CD4-positive, alpha-beta T cell treated with Interleukin-17A for 1 hour (primary cell): ENCODE data around the gene GALNT9.
"Not testable (repeated sequence)": the region's sequence is repeated elsewhere in the genome, so short reads cannot be mapped to it uniquely, and the experiment has no call there.

Experiments
- DNase-seq: peaks from one replicate; pipeline ENCODE4 v3.0.0-alpha.2; 2020

The GALNT9 gene

DNA sequence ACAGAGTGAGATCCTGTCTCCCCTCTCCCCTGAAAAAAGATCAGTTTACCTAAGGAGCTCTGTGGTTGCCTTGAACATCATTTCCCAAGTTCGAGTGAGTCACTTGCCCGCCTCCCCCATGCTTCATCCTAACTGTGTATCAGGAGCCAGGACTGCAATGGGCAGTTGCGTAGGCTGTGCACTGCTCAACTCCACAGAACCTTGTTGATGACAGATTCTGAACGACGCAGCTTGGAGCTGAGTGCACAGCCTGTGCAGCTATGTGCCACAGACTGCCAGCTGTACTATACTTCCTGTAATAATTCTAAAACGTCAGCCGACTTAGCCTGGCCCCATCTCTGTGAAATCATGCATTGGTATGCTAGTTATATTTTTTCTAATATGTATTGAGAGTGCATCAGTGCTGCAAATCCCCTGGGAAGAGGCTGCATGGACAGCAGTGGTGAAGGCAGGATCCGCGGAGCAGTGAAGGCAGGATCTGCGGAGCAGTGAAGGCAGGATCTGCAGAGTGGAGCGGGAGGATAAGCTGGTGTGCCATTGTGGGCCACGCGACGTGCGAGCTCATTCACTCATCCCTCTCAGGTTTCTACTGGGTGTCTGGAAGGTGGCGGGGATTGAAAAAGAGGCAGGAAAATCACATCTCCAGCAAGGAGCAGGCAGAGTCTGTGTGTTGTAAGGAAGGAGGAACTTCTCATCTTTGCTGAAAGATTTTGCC lies 80.8 kb downstream of the GALNT9 start:
- no peak for DNase-seq

GRCh38 chr12:132247718-132248452 lies 81.5 kb downstream of the GALNT9 start:
- no peak for DNase-seq

- DNase-seq: no peak
These were observed 82.2 kb downstream of the GALNT9 start for GRCh38 chr12:132246997-132247717.

- no peak for DNase-seq
These were observed 83.8 kb downstream of the GALNT9 start for GRCh38 chr12:132245521-132246101.

- DNase-seq: no peak
These were observed 84.6 kb downstream of the GALNT9 start for GRCh38 chr12:132244724-132245295.

DNA sequence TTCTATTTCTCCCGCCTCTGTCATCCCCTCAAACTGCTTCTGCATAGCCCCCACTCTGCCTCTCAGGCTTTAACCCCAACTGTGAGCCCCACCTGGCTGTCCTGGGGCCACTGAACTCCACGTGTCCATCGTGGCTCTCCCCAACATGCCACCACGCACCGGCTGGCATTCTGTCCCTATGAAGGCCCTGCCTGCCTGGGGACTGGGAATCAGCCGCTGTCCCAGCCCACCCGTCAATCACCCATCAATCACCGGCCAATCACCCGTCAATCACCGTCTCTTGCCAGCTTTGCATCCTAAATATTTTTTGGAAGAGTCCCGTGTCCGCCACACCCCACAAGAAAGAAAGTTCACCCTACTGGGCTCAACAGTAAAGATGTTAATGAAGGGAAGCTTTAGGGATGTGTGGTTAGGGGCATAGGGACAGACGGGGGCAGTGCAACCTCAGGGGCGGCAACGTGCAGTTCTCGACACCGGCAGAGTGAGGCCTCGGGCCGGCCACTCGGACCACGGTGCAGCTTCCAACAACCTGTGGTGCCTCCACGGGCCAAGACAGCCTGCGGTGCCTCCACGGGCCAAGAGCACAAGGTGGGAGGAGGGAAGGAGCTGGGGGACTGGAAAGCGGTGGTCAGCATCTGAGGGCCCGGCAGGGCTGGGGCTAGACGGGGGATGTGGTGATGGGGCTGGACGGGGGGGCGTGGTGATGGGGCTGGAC lies 85.6 kb downstream of the GALNT9 start:
- DNase-seq: no peak

DNA sequence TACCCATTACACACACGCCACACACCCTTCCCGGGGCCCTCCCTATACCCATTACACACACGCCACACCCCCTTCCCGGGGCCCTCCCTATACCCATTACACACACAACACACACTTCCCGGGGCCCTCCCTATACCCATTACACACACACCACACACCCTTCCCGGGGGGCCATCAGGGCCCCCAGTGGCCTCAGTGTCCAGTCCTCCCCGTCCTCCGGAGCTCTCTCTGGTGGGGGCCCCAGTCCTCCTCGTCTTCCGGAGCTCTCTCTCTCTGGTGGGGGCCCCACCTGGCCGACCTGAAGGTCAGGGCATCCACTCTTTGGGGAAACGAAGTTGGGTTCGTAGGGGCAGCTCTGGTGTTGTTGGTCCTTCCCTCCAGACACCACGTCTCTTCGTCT lies 86.2 kb downstream of the GALNT9 start:
- not testable (repeated sequence) for DNase-seq

DNA sequence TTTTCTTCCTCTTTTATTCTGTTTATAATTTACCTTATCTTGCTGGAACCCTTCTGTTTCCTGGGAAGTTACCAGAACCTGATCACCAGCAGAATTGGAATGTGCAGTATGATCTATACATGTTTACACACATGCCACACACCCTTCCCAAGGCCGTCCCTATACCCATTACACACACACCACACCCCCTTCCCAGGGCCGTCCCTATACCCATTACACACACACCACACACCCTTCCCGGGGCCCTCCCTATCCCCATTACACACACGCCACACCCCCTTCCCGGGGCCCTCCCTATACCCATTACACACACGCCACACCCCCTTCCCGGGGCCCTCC lies 88.8 kb downstream of the GALNT9 start:
- not testable (repeated sequence) for DNase-seq

GRCh38 chr12:132239796-132240668 lies 89.4 kb downstream of the GALNT9 start:
- DNase-seq: no peak

DNA sequence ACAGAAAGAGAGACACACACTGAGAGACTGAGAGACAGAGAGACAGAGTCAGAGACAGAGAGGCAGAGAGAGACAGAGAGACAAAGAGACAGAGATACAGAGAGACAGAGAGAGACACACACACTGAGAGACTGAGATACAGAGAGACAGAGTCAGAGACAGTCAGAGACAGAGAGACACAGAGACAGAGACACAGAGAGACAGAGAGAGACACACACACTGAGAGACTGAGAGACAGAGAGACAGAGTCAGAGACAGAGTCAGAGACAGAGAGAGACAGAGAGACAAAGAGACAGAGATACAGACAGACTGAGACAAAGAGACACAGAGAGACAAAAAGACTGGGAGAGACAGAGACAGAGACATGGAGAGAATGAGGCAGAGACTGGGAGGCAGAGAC lies 90.0 kb downstream of the GALNT9 start:
- DNase-seq: no peak

DNA sequence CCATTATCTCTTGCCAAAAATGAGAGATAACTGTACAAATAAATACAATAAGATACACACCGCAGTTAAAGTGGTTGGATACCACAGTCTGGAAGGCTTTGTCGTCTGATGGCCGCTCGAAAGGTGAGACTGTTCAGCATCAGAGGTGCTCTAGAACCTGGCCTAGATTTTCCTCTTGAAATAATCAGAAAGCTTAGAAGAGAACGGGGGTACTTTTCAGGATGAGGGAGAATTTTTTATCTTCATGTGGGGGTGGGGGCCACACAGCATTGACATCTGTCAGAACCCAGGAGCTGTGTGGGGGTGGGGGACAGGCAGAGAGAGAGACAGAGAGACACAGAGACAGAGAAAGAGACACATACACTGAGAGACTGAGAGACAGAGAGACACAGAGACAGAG lies 90.5 kb downstream of the GALNT9 start:
- no peak for DNase-seq

DNA sequence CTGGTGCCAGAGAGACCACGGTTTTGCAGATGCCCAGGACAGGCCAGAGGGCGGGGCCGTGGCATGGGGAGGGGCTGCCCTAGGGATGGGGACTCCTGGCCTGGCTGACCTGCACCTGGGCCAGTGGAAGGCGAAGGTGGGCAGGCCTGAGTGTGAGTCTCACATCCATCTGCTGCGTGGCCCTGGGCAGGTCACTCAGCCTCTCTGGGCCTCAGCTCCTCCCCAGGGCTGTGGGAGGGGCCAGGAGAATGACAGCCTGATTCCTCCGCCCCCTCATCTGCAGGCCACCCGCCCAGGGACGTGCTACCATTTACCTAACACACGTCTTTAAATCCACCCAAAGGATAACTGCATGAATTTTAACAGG lies 90.9 kb downstream of the GALNT9 start:
- DNase-seq: no peak

GRCh38 chr12:132237772-132238487 lies 91.5 kb downstream of the GALNT9 start:
- DNase-seq: no peak

GRCh38 chr12:132236930-132237771 lies 92.2 kb downstream of the GALNT9 start:
- DNase-seq: no peak

- DNase-seq: no peak
These were observed 93.1 kb downstream of the GALNT9 start for GRCh38 chr12:132236129-132236929.

- no peak for DNase-seq
These were observed 94.1 kb downstream of the GALNT9 start for GRCh38 chr12:132235116-132235820.

- DNase-seq: no peak
These were observed 99.0 kb downstream of the GALNT9 start for GRCh38 chr12:132230381-132230780.

- DNase-seq: no peak
These were observed 99.5 kb downstream of the GALNT9 start for GRCh38 chr12:132229926-132230325.
